Colonic mucosa (tissue), 4 donors: ENCODE data around the gene GUCY2F. TPM values are rescaled to one million over a fixed set of nuclear protein-coding genes. Genes with fewer than 3 reads are reported as not detected.

Experiments used
- DNase-seq: peaks from one replicate; pipeline ENCODE4 v3.0.0-alpha.2; 2020
- H3K27ac ChIP-seq: fragments of 200-600 bp; one replicate; pipeline ENCODE4 v1.8.0; 2021
- H3K27me3 ChIP-seq: fragments of 200-600 bp; one replicate; pipeline ENCODE4 v1.8.0; 2021
- H3K36me3 ChIP-seq: fragments of 200-600 bp; one replicate; pipeline ENCODE4 v1.8.0; 2021
- H3K4me1 ChIP-seq: fragments of 200-600 bp; one replicate; pipeline ENCODE4 v1.8.0; 2021; ENCODE audit warnings: mild to moderate bottlenecking
- H3K4me3 ChIP-seq: fragments of 200-600 bp; one replicate; pipeline ENCODE4 v1.8.0; 2021
- H3K9ac ChIP-seq, 2 donors: one replicate each; pipeline ENCODE4 v1.7.0; 2013; ENCODE audit warnings: control low read depth in 2 of 2, low read depth in 2 of 2, low read length in 2 of 2
- H3K9me3 ChIP-seq: fragments of 200-600 bp; one replicate; pipeline ENCODE4 v1.8.0; 2021
- CTCF ChIP-seq: fragments of 200-600 bp; IDR thresholded peaks from one replicate; pipeline ENCODE4 v1.8.0; 2022; ENCODE audit warnings: antibody characterized with exemption, mild to moderate bottlenecking
- intact Hi-C: fragments of 100-400 bp; cut with DNase I; formaldehyde crosslinking; loops from one replicate; pipeline ENCODE4 v1.14.1; 2022
- total RNA-seq, 2 donors: library from RNA; stranded (reverse); fragmentation: NEBNext Ultra II Directional in 1 of 2; extraction: Animal tissue kit (Norgen Biotek cat#: 25700) in 1 of 2; gene quantifications; one replicate each; pipeline ENCODE4 v1.2.1, GENCODE V29; 2021
- donor health status: healthy.
- donor health status: DM: no; HTN: no; CAD: no.
- donor health status: DM: no; HTN: no; CAD: no.

Gene GUCY2F
- total RNA-seq = not detected

DNA sequence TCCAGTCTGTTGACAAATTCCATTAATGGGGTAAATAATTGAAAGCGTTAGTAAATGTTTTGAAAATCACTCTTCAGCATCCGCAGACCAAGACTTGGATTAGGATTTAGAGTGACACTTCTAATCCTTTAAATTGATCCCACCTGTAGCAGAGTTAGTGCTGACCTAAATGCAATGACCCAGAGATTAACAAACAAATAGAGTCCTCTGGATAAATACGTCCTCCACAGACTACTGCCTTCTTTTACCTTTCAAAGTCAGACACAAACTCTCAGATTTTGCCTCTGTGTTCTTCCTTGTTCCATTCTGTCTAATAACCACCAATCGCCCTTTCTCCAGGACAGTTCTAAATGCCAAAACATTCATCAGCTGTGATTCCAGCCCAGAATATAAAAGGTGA is at the start of gene GUCY2F:
TSS of gene GUCY2F (minus strand) at position 101 of the 400 bp plus-strand sequence. CDS start 6,150 bp downstream, outside the sequence.
- Histone ChIP-seq H3K9ac (no peak within 1 kb of the TSS), H3K9me3 (no peaks in the 10 kb centered on the region), H3K4me1 (no peaks in the 10 kb centered on the region), H3K36me3 (no peaks in the 10 kb centered on the region), H3K27me3 (no peaks in the 10 kb centered on the region), H3K27ac (no peak within 1 kb of the TSS), H3K4me3 (no peak within 1 kb of the TSS)
- no peak for DNase-seq
- intact Hi-C loops = loop anchor here (10.0 kb wide), 1 partner anchor 403 kb away; no protein-coding TSS in a partner anchor
- no peak for TF ChIP-seq CTCF

- H3K9me3 ChIP-seq = no peaks in the 10 kb centered on the region
- H3K4me3 ChIP-seq = no peak overlapping the region
- no peak for DNase-seq
- H3K27ac ChIP-seq = no peak overlapping the region
- no peak overlapping the region for H3K9ac ChIP-seq
- TF ChIP-seq CTCF = no peak
- no peaks in the 10 kb centered on the region for H3K36me3 ChIP-seq
- no peaks in the 10 kb centered on the region for H3K4me1 ChIP-seq
- H3K27me3 ChIP-seq = no peaks in the 10 kb centered on the region
- intact Hi-C loops = no loop called here
These were observed 37.1 kb upstream of the GUCY2F start for GRCh38 chrX:109519001-109519400.

DNA sequence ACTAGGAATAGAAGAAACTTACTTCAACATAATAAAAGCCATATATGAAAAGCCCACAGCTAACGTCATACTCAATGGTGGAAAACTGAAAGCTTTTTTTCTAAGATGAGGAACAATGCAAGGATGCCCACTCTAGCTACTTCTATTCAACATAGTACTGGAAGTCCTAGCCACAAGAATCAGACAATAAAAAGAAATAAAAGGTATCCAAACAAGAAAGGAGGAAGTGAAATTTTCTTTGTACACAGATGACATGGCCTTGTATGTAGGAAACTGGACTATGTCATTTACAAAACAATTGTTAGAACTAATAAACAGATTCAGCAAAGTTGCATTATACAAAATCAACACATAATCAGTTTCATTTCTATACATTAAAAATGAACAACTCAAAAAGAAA is 29.2 kb upstream of the GUCY2F start:
- H3K4me3 ChIP-seq = no peak overlapping the region
- no peak for DNase-seq
- no peak overlapping the region for H3K9ac ChIP-seq
- intact Hi-C loops = no loop called here
- no peaks in the 10 kb centered on the region for H3K36me3 ChIP-seq
- H3K9me3 ChIP-seq = no peaks in the 10 kb centered on the region
- no peak for TF ChIP-seq CTCF
- H3K27ac ChIP-seq = no peak overlapping the region
- H3K27me3 ChIP-seq = no peaks in the 10 kb centered on the region
- no peaks in the 10 kb centered on the region for H3K4me1 ChIP-seq

DNA sequence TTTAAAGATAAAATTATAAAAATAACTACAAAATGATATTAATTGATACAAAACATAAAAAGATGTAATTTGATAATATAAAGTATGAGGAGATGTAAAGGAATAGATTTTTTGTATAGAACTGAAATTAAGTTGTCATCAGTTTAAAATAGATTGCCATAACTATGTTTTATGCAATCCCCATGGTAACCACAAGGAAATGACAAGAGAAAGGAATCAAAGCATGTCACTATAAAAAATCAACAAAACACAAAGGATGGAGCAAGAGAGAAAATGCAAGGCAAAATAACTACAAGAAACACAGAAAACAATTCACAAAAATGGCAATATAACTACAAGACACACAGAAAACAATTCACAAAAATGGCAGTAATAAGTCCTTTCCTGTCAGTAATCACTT is 27.0 kb upstream of the GUCY2F start:
- Histone ChIP-seq H3K4me1 (no peaks in the 10 kb centered on the region), H3K9ac (no peak overlapping the region), H3K27ac (no peak overlapping the region), H3K27me3 (no peaks in the 10 kb centered on the region), H3K36me3 (no peaks in the 10 kb centered on the region), H3K4me3 (no peak overlapping the region), H3K9me3 (no peaks in the 10 kb centered on the region)
- TF ChIP-seq CTCF = no peak
- intact Hi-C loops = no loop called here
- no peak for DNase-seq

- intact Hi-C loops = no loop called here
These were observed 19.3 kb upstream of the GUCY2F start for GRCh38 chrX:109501176-109501575.

More at GRCh38 chrX:109501176-109501575, 19.3 kb upstream of the GUCY2F start:
- Histone ChIP-seq H3K4me3 (no peak overlapping the region), H3K36me3 (no peaks in the 10 kb centered on the region), H3K27me3 (peaks cover 2% of the 10 kb centered on the region), H3K4me1 (no peaks in the 10 kb centered on the region), H3K9ac (no peak overlapping the region), H3K27ac (no peak overlapping the region), H3K9me3 (no peaks in the 10 kb centered on the region)
- TF ChIP-seq CTCF = no peak
- no peak for DNase-seq
